ENCODE measurements around the gene THG1L.
A peak's percentile ranks its signal among the peaks of the same experiment; 100 is the strongest.

The THG1L gene

DNA sequence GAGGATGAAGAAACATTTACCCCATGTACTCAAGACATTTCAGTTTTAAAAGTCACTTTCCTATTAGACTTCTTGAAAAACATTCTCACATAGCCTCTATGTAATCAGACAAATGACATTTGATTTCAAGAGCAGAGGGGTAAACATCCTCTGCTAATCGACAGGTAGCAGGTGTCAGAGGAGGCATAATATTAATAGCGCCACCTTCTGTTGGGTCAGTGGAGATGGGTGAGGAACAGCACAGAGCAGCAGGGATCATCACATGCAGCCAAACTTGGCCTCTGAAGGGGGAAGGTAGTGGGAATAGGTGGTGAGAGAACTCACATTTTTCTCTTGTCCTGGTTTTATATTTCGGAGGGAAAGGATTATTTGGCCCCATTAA is 9.0 kb downstream of the THG1L start:
- H3K27ac Mint-ChIP-seq = no peak overlapping the region
- no peaks in the 10 kb centered on the region for H3K9me3 Mint-ChIP-seq
- H3K4me1 Mint-ChIP-seq = peaks cover 11% of the 10 kb centered on the region
- peaks cover 47% of the 10 kb centered on the region for H3K36me3 Mint-ChIP-seq
- DNase-seq (ENCODE audit: low spot score in 2 of 2) = no peak
- ATAC-seq = peak; percentile 31
- no peak overlapping the region for H3K4me3 Mint-ChIP-seq

DNA sequence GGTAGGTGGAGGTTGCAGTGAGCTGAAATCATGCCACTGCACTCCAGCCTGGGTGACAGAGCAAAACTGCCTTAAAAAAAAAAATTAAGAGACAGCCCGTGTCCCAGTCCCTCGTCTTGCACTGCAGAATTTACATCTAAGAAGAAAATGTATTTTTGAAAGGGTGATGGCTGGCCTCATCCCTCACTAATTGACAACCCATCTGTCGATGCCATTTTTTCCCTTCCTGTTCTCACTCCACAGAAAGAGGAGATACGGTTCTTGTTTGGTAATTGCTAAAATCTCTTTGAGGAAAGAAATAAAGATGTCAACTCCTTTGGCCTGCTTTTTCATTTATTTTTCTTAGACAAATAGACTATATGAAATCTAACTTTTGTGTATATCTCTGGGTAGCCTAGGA is 9.9 kb downstream of the THG1L start:
- no peak overlapping the region for H3K27ac Mint-ChIP-seq
- no peak for ATAC-seq
- no peak for DNase-seq (ENCODE audit: low spot score in 2 of 2)

DNA sequence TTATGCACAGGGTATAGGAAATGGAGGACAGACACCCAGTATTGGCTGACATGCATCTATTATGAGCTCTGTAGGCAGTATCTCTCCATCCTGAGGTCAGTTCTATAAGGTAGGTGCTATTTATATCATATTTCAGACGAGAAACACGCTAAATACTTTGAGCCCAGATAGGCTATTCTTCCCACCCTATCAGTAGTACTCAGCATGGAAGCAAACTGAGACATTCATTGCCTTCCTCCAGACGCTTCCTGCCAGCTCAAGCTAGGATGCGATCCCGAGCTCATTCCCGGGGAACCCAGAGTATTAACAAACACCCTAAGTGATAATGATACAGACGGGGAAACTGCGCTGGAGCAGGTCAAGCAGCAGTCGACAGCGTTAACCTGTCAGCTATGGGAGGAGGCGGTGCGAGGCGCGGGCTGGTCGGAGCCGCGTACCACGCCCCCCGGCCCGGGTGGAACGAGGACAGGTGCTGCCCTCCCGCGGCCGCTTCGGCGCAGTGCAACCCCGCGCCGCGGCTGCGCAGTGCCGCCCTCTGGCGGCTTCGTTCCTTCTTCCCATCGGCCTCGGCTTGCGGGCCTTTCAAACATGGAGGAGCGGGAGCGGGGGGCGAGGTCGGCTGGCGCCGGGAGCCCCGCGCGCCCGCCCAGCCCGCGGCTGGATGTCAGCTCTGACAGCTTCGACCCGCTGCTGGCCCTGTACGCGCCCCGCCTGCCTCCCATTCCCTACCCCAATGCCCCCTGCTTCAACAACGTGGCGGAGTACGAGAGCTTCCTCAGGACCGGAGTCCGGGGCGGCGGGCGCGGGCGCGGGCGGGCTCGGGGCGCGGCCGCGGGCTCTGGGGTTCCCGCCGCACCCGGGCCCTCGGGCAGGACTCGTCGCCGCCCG is 12.2 kb downstream of the THG1L start, which contains the start of gene LSM11:
LSM11 (plus strand) TSS at position 550 of the 888 bp plus-strand sequence; CDS start at position 589, 39 bp downstream.
- peaks cover 15% of the 10 kb centered on the region for H3K36me3 Mint-ChIP-seq
- H3K4me1 Mint-ChIP-seq = peaks cover 32% of the 10 kb centered on the region
- H3K9me3 Mint-ChIP-seq = no peaks in the 10 kb centered on the region
- H3K4me3 Mint-ChIP-seq = peak within 1 kb of the TSS; percentile 80
- ATAC-seq (peak; percentile 94), DNase-seq (ENCODE audit: low spot score in 2 of 2) (peak; percentile 99)
- peak within 1 kb of the TSS; percentile 81 for H3K27ac Mint-ChIP-seq

More for the DNA sequence above, 9.9 kb downstream of the THG1L start:
- H3K4me1 Mint-ChIP-seq = peaks cover 17% of the 10 kb centered on the region
- H3K9me3 Mint-ChIP-seq = no peaks in the 10 kb centered on the region
- no peak overlapping the region for H3K4me3 Mint-ChIP-seq
- H3K36me3 Mint-ChIP-seq = peaks cover 38% of the 10 kb centered on the region

DNA sequence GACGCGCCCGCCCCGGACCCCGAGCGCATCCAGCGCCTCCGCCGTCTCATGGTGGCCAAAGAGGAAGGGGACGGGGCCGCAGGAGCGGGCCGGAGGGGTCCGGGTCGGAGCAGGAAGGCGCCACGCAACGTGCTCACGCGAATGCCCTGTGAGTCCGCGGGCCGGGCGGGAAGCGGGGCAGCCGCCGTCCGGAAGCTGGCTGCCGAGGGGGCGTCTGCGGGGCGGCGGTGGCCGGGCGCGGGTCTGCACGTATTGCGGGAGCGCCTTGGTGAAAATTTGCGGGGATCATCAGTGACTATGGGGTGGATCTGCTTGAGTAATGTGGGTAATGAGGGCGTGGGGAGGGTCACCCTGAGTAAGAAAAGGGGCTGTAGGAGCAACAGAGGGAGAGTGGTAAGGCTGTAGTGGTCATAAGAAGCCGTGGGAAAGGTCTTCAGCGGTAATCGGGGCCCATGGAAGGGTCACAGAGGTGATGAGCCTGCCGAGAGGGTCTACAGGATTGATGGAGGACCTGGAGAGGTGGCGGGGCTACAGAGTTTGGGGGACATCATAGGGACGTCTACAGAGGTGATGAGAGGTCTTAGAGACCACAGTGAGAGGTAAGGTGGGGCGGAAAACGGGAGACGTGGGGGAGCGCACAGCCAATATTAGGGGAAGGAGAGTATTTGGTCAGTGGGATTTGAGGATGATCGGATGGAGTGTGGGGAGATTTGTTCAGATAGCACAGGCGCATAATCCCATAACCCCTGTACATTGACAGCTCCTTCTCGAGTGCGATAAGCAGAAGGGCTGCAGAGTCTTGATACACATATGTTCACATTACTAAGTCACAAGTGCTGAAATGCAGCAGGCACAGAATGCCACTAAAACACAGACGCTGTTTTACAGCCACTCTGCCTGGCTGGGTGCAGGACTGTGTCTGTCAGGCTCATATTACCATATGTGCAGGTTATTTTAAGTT is 13.1 kb downstream of the THG1L start:
- H3K9me3 Mint-ChIP-seq = no peaks in the 10 kb centered on the region
- peaks cover 38% of the 10 kb centered on the region for H3K4me1 Mint-ChIP-seq
- H3K4me3 Mint-ChIP-seq = peak overlapping the region; percentile 80
- peak; percentile 43 for ATAC-seq
- peaks cover 6% of the 10 kb centered on the region for H3K36me3 Mint-ChIP-seq
- H3K27ac Mint-ChIP-seq = peak overlapping the region; percentile 81
- DNase-seq (ENCODE audit: low spot score in 2 of 2) = peak; percentile 32 to 69

DNA sequence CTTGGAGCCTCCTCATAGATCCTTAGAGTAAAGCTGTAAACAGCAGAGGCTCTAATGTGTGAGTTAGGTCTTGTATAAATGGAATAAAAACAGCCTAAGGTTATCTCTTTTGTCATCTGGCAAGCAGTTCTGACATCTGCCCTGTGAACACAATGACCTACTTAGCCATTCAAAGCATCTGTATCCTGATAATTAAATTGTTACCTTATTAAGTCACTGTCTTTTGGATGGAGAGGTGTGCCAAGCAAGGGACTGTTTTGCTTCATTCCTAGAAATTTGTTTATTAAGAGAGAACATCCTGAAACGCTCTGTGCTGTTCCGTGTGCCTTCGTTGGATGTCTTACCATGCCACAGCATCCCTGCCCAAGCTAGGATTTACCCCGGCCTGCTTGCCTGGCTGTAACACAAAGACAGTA is 13.8 kb downstream of the THG1L start:
- DNase-seq (ENCODE audit: low spot score in 2 of 2) (no peak), ATAC-seq (no peak)
- Mint-ChIP-seq H3K36me3 (no peaks in the 10 kb centered on the region), H3K4me3 (peak overlapping the region; percentile 80), H3K4me1 (peaks cover 43% of the 10 kb centered on the region), H3K27ac (no peak overlapping the region), H3K9me3 (no peaks in the 10 kb centered on the region)

DNA sequence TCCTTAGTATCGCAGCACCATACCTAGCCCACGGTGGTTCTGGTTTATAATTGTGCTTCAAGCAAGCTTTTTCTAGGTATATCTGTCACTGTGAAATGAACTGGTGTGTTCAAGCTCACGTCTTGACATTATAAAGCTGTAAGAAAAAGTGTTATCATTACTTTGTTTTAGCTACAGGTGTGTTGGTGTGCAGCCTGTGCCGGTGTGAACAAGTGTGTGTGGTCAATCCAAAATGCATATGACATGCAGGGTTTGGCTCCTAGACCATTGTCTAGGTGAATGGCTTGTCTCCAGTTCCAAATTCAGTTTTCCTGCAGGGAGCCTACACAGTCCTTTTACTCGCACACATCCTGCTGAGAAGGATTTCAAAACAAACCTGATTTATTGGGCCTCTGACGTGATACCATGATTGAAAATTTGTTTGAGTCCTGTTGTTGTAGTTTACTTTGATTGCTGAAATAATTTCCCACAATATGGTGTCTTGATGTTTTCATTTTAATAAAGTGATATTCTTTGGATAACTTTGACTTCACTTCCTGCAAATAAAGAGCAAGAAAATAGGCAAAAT is 16.0 kb downstream of the THG1L start:
- H3K4me3 Mint-ChIP-seq = no peak overlapping the region
- DNase-seq (ENCODE audit: low spot score in 2 of 2) = no peak
- H3K4me1 Mint-ChIP-seq = peaks cover 43% of the 10 kb centered on the region
- no peak for ATAC-seq
- H3K9me3 Mint-ChIP-seq = no peaks in the 10 kb centered on the region
- H3K27ac Mint-ChIP-seq = no peak overlapping the region
- peaks cover 12% of the 10 kb centered on the region for H3K36me3 Mint-ChIP-seq

DNA sequence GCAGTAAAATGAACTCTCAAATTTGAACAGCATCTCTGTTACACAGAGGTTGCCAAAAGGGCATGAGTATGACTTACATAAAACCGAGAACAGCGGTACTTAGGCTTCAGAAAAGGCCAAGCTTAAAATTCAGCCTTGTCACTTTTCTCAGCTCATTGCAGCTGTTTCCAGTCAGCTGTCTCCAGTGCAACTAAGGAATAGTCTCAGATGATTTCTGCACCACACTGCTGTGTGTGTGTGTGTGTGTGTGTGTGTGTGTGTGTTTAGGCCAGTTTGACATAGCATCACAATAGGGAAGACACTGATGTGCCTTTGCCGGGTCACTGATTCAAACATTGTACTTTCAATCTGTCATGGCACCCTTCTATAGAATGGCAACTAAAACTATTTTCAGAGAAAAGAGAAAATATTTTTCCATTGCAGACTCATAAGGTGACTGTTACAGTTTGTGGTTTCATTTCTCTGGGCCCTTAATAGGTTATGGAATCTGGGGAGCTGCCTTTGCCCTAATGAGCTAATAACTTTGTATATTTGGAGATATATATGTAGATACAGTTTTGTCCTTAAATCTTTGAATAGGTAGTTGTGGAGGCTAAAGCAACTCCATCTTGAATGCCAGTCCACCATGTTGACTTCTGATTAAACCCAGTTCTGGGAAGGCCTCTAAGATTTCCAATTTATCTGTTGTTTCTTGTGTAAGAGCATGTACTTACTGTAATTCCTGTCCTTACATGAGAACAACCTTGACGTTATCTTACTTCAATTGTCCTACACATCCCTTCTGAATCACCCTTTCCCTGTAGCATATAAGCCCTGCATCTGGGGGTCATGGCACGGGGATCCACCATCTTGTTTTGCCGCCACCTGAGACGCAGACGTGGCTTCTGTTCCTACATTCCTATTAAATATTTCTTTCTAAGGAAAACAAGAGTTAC is 16.8 kb downstream of the THG1L start:
- H3K9me3 Mint-ChIP-seq = no peaks in the 10 kb centered on the region
- DNase-seq (ENCODE audit: low spot score in 2 of 2) = no peak
- H3K36me3 Mint-ChIP-seq = peaks cover 20% of the 10 kb centered on the region
- H3K4me1 Mint-ChIP-seq = peaks cover 43% of the 10 kb centered on the region
- no peak overlapping the region for H3K4me3 Mint-ChIP-seq
- H3K27ac Mint-ChIP-seq = no peak overlapping the region
- ATAC-seq = no peak

DNA sequence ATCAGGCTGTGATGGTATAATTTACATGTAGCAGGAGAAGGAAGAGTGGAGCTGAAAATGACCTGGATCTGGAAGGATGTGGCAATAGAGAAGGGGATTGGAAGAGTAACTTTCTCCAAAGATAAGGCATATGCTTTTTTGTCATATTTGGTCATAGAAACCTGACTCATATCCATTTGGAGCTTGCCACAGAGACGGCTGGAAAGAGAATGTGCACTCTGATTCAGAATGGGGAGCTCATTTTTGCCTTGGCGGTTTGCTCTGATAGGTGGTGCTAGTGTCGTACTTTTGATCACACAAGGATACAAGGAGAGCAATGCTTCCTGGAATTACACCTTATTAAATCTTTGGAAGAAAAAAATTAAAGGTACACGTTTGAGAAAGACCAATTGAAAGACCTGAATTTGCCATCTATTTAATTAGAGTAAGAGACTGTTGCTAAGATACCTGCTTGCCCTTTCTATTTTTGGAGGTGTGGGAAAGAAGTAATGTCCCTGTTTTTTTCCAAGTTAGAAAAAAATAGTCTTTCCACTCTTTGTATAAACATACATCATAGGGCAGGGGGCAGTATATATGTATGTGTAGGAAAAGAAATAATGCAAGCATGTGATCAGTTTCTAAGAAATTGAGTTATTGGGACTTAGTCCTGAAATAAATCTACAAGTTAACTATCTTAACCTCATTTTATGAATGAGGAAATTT is 17.7 kb downstream of the THG1L start:
- H3K9me3 Mint-ChIP-seq = no peaks in the 10 kb centered on the region
- peaks cover 43% of the 10 kb centered on the region for H3K4me1 Mint-ChIP-seq
- H3K27ac Mint-ChIP-seq = no peak overlapping the region
- DNase-seq (ENCODE audit: low spot score in 2 of 2) (no peak), ATAC-seq (no peak)
- no peak overlapping the region for H3K4me3 Mint-ChIP-seq
- peaks cover 29% of the 10 kb centered on the region for H3K36me3 Mint-ChIP-seq

DNA sequence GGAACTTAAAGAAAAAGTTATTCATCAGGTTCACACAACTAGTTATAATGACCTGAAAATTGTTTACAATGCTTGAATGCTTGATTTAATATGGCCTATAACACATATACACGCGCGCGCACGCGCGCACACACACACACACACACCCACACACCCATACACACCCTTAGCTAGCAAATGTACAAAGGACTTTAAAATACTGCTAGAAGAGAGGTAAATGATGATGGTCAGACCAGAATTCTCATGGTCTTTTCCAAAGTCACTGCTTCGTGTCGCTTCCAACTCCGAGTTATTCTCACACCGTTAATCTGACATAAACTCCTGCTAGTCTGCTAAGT is 18.2 kb downstream of the THG1L start:
- Mint-ChIP-seq H3K9me3 (no peaks in the 10 kb centered on the region), H3K27ac (no peak overlapping the region)

DNA sequence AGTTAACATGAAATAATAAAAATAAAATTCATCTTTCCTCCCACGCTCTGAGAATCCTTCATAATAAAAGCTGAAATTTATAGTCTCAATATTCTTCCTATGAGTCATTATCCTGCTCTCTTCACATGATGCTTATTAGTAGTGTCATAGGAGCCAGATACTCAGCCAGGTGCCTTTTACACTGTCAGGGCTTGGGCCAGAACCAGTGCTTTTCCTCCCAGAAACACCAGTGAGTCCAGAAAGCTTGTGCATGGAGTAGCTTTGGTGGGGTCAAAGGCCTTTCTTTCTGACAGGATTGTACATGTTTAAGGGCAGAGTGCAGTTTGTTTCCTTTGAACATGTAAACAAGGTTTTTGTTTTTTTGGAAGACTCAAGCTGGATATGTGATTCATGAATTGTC is 19.1 kb downstream of the THG1L start:
- ATAC-seq (no peak), DNase-seq (ENCODE audit: low spot score in 2 of 2) (no peak)

More for the DNA sequence above, 18.2 kb downstream of the THG1L start:
- no peak overlapping the region for H3K4me3 Mint-ChIP-seq
- peaks cover 39% of the 10 kb centered on the region for H3K4me1 Mint-ChIP-seq
- ATAC-seq = no peak
- DNase-seq (ENCODE audit: low spot score in 2 of 2) = no peak
- peaks cover 34% of the 10 kb centered on the region for H3K36me3 Mint-ChIP-seq

DNA sequence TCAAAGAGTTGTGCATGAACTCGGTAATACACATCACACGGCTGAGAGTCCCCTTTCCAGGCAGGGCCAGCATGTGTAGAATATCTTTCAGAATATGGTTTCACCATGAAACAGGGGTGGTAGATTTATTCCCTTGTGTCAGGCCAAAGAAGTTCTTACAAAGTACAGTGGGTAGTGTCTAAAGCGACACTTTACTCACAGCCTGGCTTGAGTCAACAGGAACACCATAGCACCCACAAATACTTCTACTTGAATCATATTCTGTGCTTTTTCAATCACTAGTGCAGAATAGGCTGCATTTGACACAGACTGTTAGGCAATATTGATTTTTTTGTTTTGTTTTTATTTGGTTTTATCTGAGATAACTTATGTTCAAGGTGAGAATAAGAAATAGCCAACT is 24.9 kb downstream of the THG1L start:
- Mint-ChIP-seq H3K27ac (no peak overlapping the region), H3K36me3 (peaks cover 92% of the 10 kb centered on the region), H3K9me3 (no peaks in the 10 kb centered on the region), H3K4me1 (peaks cover 6% of the 10 kb centered on the region), H3K4me3 (no peak overlapping the region)
- ATAC-seq (peak; percentile 75), DNase-seq (ENCODE audit: low spot score in 2 of 2) (no peak)

More for the DNA sequence above, 19.1 kb downstream of the THG1L start:
- Mint-ChIP-seq H3K9me3 (no peaks in the 10 kb centered on the region), H3K27ac (peak overlapping the region; percentile 20), H3K4me1 (peaks cover 31% of the 10 kb centered on the region), H3K36me3 (peaks cover 43% of the 10 kb centered on the region), H3K4me3 (no peak overlapping the region)

DNA sequence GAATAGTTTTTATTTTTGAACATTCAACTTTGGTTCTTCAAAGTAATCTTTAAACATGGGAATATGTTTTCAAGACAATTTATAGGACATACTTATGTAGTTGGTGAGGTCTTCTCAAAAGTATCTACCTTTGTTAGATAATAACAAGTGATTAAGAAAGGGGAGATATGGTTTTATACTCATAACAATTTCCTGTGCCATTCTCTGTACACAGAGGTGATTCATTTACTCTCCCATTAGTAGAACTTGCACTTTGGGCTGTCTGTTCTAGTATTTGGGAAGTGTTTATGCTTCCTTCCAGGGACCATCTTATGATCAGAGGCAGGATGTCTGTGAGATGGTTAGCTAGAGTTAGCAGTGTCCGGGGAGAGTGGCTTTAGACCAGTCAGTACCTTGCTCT is 27.5 kb downstream of the THG1L start:
- no peak for DNase-seq (ENCODE audit: low spot score in 2 of 2)
- no peaks in the 10 kb centered on the region for H3K9me3 Mint-ChIP-seq
- H3K4me3 Mint-ChIP-seq = no peak overlapping the region
- peak; percentile 68 for ATAC-seq
- H3K4me1 Mint-ChIP-seq = peaks cover 6% of the 10 kb centered on the region
- H3K27ac Mint-ChIP-seq = no peak overlapping the region
- H3K36me3 Mint-ChIP-seq = peaks cover 72% of the 10 kb centered on the region

DNA sequence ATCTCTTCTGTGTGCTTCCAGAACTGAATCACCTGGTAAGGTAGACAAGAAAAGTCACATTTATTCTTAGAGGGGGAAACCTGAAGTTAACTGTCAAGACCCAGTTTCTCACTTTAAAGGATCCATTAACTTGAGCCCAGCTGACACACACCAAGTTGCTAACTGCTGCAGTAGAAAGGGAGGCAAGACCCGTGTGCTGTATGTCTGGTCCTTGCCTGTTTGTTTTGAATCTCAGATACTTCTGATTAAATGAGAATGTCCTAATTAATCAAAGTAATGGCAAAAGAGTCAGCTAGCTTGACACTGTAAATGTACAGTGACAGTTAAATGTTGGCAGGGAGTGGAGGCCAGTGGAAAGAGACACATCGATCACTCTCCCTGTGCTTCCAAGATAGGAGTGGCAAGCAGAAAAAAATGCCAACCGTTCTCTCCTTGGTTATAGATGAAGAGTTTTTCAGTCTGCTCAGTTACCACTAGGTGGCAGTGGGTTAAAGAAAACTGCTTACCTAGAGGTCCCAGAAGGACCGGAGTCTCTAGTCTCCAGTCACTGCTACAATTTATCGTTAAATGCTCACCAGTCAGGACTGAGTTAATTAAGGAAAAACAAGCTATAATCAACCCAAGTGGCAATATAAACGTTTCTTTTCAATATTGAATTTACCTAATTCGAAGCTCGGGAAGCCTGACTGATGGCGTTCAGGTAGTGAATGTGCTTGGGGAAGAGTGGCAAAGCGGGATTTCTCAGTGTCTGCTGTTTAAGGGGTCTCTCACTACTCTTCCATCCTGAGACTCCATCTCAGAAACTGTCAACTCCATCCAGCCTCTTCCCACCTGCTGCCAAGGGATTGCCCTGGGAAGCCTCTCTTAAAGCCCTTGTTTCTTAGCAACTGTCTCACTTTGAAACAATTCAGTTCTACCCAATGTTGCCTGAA is 30.7 kb downstream of the THG1L start:
- H3K27ac Mint-ChIP-seq = no peak overlapping the region
- H3K36me3 Mint-ChIP-seq = peaks cover 39% of the 10 kb centered on the region
- no peak for DNase-seq (ENCODE audit: low spot score in 2 of 2)
- peak; percentile 83 for ATAC-seq
- no peak overlapping the region for H3K4me3 Mint-ChIP-seq
- no peaks in the 10 kb centered on the region for H3K9me3 Mint-ChIP-seq
- peaks cover 6% of the 10 kb centered on the region for H3K4me1 Mint-ChIP-seq

All from stimulated activated effector memory CD8-positive, alpha-beta T cell treated with anti-CD3 and anti-CD28 coated beads, Interleukin-12 subunit alpha, Interleukin-12 subunit beta, amount 100 ng/mL, for 72 hours (primary cell).